WTC11 (cell line): Measurements from ENCODE around the gene RMRP.

Experiments used
- AFF4 ChIP-seq: sonication (generic); formaldehyde crosslinking; IDR thresholded peaks from 2 replicates; pipeline ENCODE4 v1.8.1; 2023; ENCODE audit warnings: mild to moderate bottlenecking, missing genetic modification reagents, borderline replicate concordance
- ATF2 ChIP-seq: sonication (generic); formaldehyde crosslinking; IDR thresholded peaks from 2 replicates; pipeline ENCODE4 v1.8.1; 2022; ENCODE audit warnings: low read depth, missing genetic modification reagents, borderline replicate concordance
- CREB1 ChIP-seq: sonication (generic); formaldehyde crosslinking; IDR thresholded peaks from 2 replicates; pipeline ENCODE4 v1.8.0; 2023; ENCODE audit warnings: mild to moderate bottlenecking, missing genetic modification reagents
- CTCF ChIP-seq: fragments of 200-600 bp; IDR thresholded peaks from 2 replicates; pipeline ENCODE4 v1.8.0; 2022; ENCODE audit warnings: antibody characterized with exemption
- ETV6 ChIP-seq: sonication (generic); formaldehyde crosslinking; IDR thresholded peaks from 2 replicates; pipeline ENCODE4 v1.8.1; 2022; ENCODE audit warnings: mild to moderate bottlenecking, missing genetic modification reagents
- NR1H2 ChIP-seq: sonication (generic); formaldehyde crosslinking; IDR thresholded peaks from 2 replicates; pipeline ENCODE4 v1.9.0; 2021; ENCODE audit warnings: mild to moderate bottlenecking, moderate library complexity, missing genetic modification reagents
- ZNF219 ChIP-seq: sonication (generic); formaldehyde crosslinking; IDR thresholded peaks from 2 replicates; pipeline ENCODE4 v1.8.0; 2023; ENCODE audit warnings: missing genetic modification reagents, mild to moderate bottlenecking, borderline replicate concordance

GRCh38 chr9:35691757-35692301 lies 34.0 kb upstream of the RMRP start:
- no peak for TF ChIP-seq CTCF
- TF ChIP-seq NR1H2 (CRISPR knock-in tag) = no peak
- no peak for TF ChIP-seq ETV6 (CRISPR knock-in tag)
- no peak for TF ChIP-seq ATF2
- TF ChIP-seq CREB1 = no peak
- no peak for TF ChIP-seq AFF4 (CRISPR knock-in tag)
- TF ChIP-seq ZNF219 (CRISPR knock-in tag) = no peak
